Thymus (tissue), 11 donors: ENCODE measurements around the gene NDEL1. TPM values are rescaled to one million over a fixed set of nuclear protein-coding genes. Genes with fewer than 3 reads are reported as not detected.

Source experiments
- DNase-seq, 9 donors: peaks; one replicate each; pipeline ENCODE4 v3.0.0-alpha.2; 2013; ENCODE audit warnings: low spot score in 9 of 9, low read depth in 6 of 9, missing footprints in 1 of 9
- H3K27ac ChIP-seq, 2 donors: one replicate each; pipeline ENCODE4 v1.5.1; 2013; ENCODE audit warnings: control low read depth in 1 of 2, low read depth in 1 of 2, low read length in 1 of 2, mild to moderate bottlenecking in 1 of 2, moderate library complexity in 1 of 2
- H3K27me3 ChIP-seq, 2 donors: one replicate each; pipeline ENCODE4 v1.5.1; 2013; ENCODE audit warnings: low read length in 1 of 2; ENCODE audit not compliant: control insufficient read depth in 2 of 2, insufficient read depth in 1 of 2
- H3K36me3 ChIP-seq, 2 donors: one replicate each; pipeline ENCODE4 v1.5.1; 2013; ENCODE audit warnings: low read length in 1 of 2, mild to moderate bottlenecking in 1 of 2, moderate library complexity in 1 of 2; ENCODE audit not compliant: control insufficient read depth in 2 of 2, insufficient read depth in 2 of 2
- H3K4me1 ChIP-seq, 2 donors: one replicate each; pipeline ENCODE4 v1.5.1; 2013; ENCODE audit warnings: low read length in 2 of 2; ENCODE audit not compliant: control insufficient read depth in 2 of 2, insufficient read depth in 2 of 2
- H3K4me3 ChIP-seq, 2 donors: one replicate each; pipeline ENCODE4 v1.5.1; 2013; ENCODE audit warnings: low read length in 2 of 2, control low read depth in 1 of 2, mild to moderate bottlenecking in 1 of 2
- H3K9me3 ChIP-seq, 2 donors: one replicate each; pipeline ENCODE4 v1.5.1; 2013; ENCODE audit warnings: low read length in 1 of 2, mild to moderate bottlenecking in 1 of 2; ENCODE audit not compliant: control insufficient read depth in 2 of 2, insufficient read depth in 1 of 2
- WGBS: extraction: QIAGEN DNeasy Blood & Tissue Kit; methylation state at CpG from one replicate; pipeline ENCODE4 v1.1.7; 2013; 5-methylcytosine and 5-hydroxymethylcytosine counted together
- polyA plus RNA-seq: library from polyadenylated mRNA; stranded (reverse); fragments of 200-250 nt; gene quantifications from one replicate; pipeline ENCODE4 v1.2.3, GENCODE V29; 2013
- total RNA-seq: library from RNA; stranded (reverse); fragments of 120-200 nt; gene quantifications from one replicate; pipeline ENCODE4 v1.2.4, GENCODE V29; 2013
- donor health status: healthy.

The NDEL1 gene
- total and polyA plus RNA-seq, 2 donors = 17.8 to 24.4 TPM

GRCh38 chr17:8494021-8494420 lies 58.3 kb downstream of the NDEL1 start:
- WGBS = 97% methylated on average over 12 of the region's 12 CpGs
- peaks cover 7 to 15% of the 10 kb centered on the region in 2 donors for H3K36me3 ChIP-seq

GRCh38 chr17:8494506-8495111 lies 58.9 kb downstream of the NDEL1 start:
- 98% methylated on average over 8 of the region's 8 CpGs for WGBS
- Histone ChIP-seq H3K4me1 (no peaks in the 10 kb centered on the region), H3K9me3 (no peaks in the 10 kb centered on the region), H3K27me3 (no peaks in the 10 kb centered on the region), H3K27ac (no peak overlapping the region), H3K36me3 (peaks cover 10 to 15% of the 10 kb centered on the region in 2 donors), H3K4me3 (no peak overlapping the region)
- no peak for DNase-seq

More at GRCh38 chr17:8494021-8494420, 58.3 kb downstream of the NDEL1 start:
- Histone ChIP-seq H3K4me3 (no peak overlapping the region), H3K27me3 (no peaks in the 10 kb centered on the region), H3K27ac (no peak overlapping the region), H3K4me1 (no peaks in the 10 kb centered on the region), H3K9me3 (no peaks in the 10 kb centered on the region)
- DNase-seq = no peak

- WGBS = 92% methylated on average over 13 of the region's 13 CpGs
- no peak for DNase-seq
Observed at GRCh38 chr17:8496081-8496480, 60.4 kb downstream of the NDEL1 start.

GRCh38 chr17:8499171-8499570 lies 63.5 kb downstream of the NDEL1 start:
- H3K36me3 ChIP-seq = peaks cover 0 to 10% of the 10 kb centered on the region in 2 donors

More at GRCh38 chr17:8496081-8496480, 60.4 kb downstream of the NDEL1 start:
- H3K4me3 ChIP-seq = no peak overlapping the region
- no peaks in the 10 kb centered on the region for H3K9me3 ChIP-seq
- no peaks in the 10 kb centered on the region for H3K4me1 ChIP-seq
- H3K36me3 ChIP-seq = peaks cover 8 to 15% of the 10 kb centered on the region in 2 donors
- H3K27me3 ChIP-seq = no peaks in the 10 kb centered on the region
- H3K27ac ChIP-seq = no peak overlapping the region

GRCh38 chr17:8499614-8500013 lies 63.9 kb downstream of the NDEL1 start:
- Histone ChIP-seq H3K36me3 (peaks cover 0 to 9% of the 10 kb centered on the region in 2 donors), H3K27ac (no peak overlapping the region), H3K4me3 (no peak overlapping the region), H3K27me3 (no peaks in the 10 kb centered on the region), H3K9me3 (no peaks in the 10 kb centered on the region), H3K4me1 (no peaks in the 10 kb centered on the region)
- WGBS = 95% methylated on average over 5 of the region's 5 CpGs
- DNase-seq = no peak

More at GRCh38 chr17:8499171-8499570, 63.5 kb downstream of the NDEL1 start:
- WGBS = 98% methylated on average over 9 of the region's 9 CpGs
- Histone ChIP-seq H3K27ac (no peak overlapping the region), H3K27me3 (no peaks in the 10 kb centered on the region), H3K4me1 (no peaks in the 10 kb centered on the region), H3K9me3 (no peaks in the 10 kb centered on the region), H3K4me3 (no peak overlapping the region)
- DNase-seq = no peak

GRCh38 chr17:8500609-8501008 lies 64.9 kb downstream of the NDEL1 start:
- no peak overlapping the region for H3K27ac ChIP-seq
- no peak for DNase-seq
- H3K9me3 ChIP-seq = no peaks in the 10 kb centered on the region
- no peaks in the 10 kb centered on the region for H3K4me1 ChIP-seq
- peaks cover 0 to 9% of the 10 kb centered on the region in 2 donors for H3K36me3 ChIP-seq
- no peaks in the 10 kb centered on the region for H3K27me3 ChIP-seq
- no peak overlapping the region for H3K4me3 ChIP-seq
- WGBS = 97% methylated on average over 8 of the region's 8 CpGs

GRCh38 chr17:8502126-8502525 lies 66.4 kb downstream of the NDEL1 start:
- Histone ChIP-seq H3K27ac (no peak overlapping the region), H3K4me3 (no peak overlapping the region), H3K4me1 (no peaks in the 10 kb centered on the region), H3K27me3 (no peaks in the 10 kb centered on the region), H3K9me3 (no peaks in the 10 kb centered on the region), H3K36me3 (peaks cover 0 to 12% of the 10 kb centered on the region in 2 donors)
- DNase-seq = no peak
- WGBS = 98% methylated on average over 6 of the region's 6 CpGs

- WGBS = 95% methylated on average over 6 of the region's 6 CpGs
- Histone ChIP-seq H3K36me3 (peaks cover 0 to 13% of the 10 kb centered on the region in 2 donors), H3K4me1 (no peaks in the 10 kb centered on the region), H3K4me3 (no peak overlapping the region), H3K9me3 (no peaks in the 10 kb centered on the region), H3K27ac (no peak overlapping the region), H3K27me3 (no peaks in the 10 kb centered on the region)
- DNase-seq = no peak
Observed at GRCh38 chr17:8503368-8503767, 67.7 kb downstream of the NDEL1 start.

- 97% methylated on average over 9 of the region's 9 CpGs for WGBS
- H3K4me1 ChIP-seq = no peaks in the 10 kb centered on the region
- no peak for DNase-seq
- H3K27ac ChIP-seq = no peak overlapping the region
- H3K36me3 ChIP-seq = peaks cover 3 to 15% of the 10 kb centered on the region in 2 donors
- H3K4me3 ChIP-seq = no peak overlapping the region
- no peaks in the 10 kb centered on the region for H3K9me3 ChIP-seq
- no peaks in the 10 kb centered on the region for H3K27me3 ChIP-seq
Observed at GRCh38 chr17:8503807-8504206, 68.1 kb downstream of the NDEL1 start.
